HG03439 (cell line): ENCODE results near the gene FGF22.

Experiments used
- ATAC-seq: cut with Tn5 transposase; IDR thresholded peaks from one replicate; pipeline ENCODE4 v1.9.1; 2021; ENCODE audit warnings: mild to moderate bottlenecking, moderate library complexity; ENCODE audit not compliant: unreplicated experiment

FGF22 gene

GRCh38 chr19:677601-678436, 38.1 kb downstream of the FGF22 start:
- ATAC-seq, result no peak

GRCh38 chr19:678791-679388, 39.2 kb downstream of the FGF22 start:
- ATAC-seq, result no peak

- no peak for ATAC-seq
These were observed 40.0 kb downstream of the FGF22 start for GRCh38 chr19:679418-680286.

- peak; percentile 71 for ATAC-seq
These were observed 40.8 kb downstream of the FGF22 start for GRCh38 chr19:680287-681028.

- no peak for ATAC-seq
These were observed 41.6 kb downstream of the FGF22 start for GRCh38 chr19:681029-682019.

GRCh38 chr19:682678-683320, 43.1 kb downstream of the FGF22 start:
- no peak for ATAC-seq

GRCh38 chr19:685454-685931, 45.8 kb downstream of the FGF22 start:
- no peak for ATAC-seq

GRCh38 chr19:686589-687297, 47.1 kb downstream of the FGF22 start:
- ATAC-seq, result no peak

GRCh38 chr19:687569-688166, 48.0 kb downstream of the FGF22 start:
- ATAC-seq, result no peak

- ATAC-seq, result no peak
These were observed 48.5 kb downstream of the FGF22 start for GRCh38 chr19:688214-688613.

GRCh38 chr19:688992-689391, 49.3 kb downstream of the FGF22 start:
- no peak for ATAC-seq

GRCh38 chr19:690203-690602, 50.5 kb downstream of the FGF22 start:
- no peak for ATAC-seq
